Activated T-cell treated with anti-CD3 and anti-CD28 coated beads for 1 hour (primary cell): ENCODE results near the gene MAGI2.
"Not testable (repeated sequence)": the region's sequence is repeated elsewhere in the genome, so short reads cannot be mapped to it uniquely, and the experiment has no call there.

Experiments
- DNase-seq: peaks from one replicate; pipeline ENCODE4 v3.0.0-alpha.2; 2020; ENCODE audit warnings: low read depth

Gene MAGI2

DNA sequence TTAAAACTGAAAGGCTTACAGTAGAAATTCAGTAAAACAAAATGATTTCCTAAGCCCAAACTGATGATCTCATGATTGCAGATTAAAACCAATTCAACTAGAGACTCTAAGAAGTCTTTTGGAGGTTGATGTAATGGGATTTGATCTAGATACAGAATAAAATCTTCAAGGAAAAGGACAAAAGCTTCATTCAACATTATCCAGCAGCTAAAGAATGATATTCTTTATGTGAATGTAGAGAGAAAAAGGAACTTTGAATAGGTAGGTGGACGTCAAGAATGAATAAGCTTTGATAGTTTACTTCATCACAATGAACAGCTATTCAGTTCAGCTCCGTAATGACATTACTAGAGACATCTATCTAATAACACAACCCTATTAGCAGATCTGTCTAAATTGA lies 910.5 kb downstream of the MAGI2 start:
- DNase-seq: no peak

DNA sequence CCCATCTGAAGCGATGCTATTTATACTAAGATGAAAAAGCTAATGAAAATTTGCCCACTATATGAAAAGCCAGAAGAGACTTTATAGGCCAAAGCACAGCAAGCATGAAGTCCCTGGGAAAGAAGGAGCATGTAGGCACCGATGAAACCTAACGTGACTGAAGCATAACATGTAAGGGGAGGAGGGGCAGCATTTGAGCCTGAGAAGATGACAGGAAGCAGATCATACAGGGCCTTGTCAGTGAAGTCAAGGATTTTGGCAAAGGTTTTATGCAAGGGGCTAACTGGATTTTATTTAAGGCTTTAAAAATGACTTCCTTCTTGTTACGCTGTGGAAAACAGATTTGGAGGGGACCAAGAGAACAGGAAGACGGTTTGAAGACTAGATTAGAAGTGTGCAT lies 910.9 kb downstream of the MAGI2 start:
- DNase-seq: no peak

DNA sequence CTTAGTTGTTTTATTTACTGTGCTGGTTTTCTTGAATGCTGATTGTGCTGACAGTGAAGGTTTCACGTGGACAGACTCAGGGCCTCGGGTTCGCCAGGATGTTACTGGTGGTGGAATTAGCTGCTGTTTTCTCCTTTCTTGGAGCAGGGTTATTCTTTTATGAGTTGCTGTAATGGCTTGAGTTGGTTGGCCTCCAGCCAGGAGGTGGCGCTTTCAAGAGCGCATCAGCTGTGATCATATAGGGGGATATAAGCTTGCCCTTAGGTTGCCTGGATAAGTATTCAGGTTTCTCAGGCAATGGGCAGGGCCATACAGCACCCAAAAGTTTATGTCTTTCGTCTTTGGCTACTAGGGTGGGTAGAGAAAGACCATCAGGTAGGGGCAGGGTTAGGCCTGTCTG lies 913.6 kb downstream of the MAGI2 start:
- no peak for DNase-seq

DNA sequence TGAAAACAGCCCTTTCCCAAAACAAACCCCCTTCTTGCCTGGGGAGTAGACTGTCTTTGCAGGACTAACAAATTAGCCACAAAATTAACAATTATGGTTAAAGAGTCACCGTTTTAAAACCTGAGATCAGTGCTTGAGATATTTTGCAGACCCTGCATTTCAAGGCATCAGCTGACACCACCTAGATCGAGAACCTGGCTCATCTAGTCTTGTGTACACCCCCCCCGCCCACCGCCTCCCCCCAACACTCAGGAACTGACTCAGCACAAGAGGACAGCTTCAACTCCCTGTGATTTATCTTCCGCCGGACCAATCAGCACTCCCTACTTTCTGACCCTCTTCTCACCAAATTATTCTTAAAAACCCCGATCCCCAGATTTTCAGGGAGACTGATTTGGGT lies 917.8 kb downstream of the MAGI2 start:
- DNase-seq: no peak

DNA sequence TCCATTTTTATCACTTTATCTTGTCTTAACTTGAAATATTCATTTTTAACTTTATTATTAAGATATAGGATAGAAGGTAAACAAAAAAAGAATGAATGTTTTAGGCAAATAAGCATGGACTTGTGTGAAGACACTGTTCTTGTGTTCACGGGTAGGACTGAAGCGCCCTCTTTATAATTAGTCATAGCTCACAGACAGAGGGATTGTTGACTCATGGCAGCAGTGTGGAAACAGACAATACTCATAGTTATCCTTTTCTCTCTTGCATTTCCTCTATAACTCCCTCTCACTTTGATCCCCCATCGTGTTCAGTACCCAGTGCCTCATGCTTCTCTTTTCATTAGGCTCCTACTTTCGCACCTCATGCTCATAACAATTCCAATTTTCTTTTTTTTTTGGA lies 923.1 kb downstream of the MAGI2 start:
- DNase-seq: no peak

DNA sequence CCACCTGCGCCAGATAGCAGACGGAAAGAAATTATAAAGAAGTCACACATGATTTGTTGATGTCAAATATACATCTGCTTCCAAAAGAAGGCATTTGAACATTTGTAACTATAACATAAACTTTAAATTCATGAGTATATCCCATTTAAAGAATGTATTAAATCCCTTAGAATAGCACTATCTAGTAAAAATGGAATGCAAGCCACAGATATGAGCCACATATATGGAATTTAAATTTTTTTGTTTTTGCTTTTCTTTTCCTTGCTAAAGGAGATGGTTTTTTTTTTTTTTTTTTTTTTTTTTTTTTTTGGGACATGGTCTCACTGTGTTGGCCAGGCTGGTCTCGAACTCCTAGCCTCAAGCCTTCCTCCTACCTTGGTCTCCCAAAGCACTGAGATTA lies 924.1 kb downstream of the MAGI2 start:
- DNase-seq: no peak

DNA sequence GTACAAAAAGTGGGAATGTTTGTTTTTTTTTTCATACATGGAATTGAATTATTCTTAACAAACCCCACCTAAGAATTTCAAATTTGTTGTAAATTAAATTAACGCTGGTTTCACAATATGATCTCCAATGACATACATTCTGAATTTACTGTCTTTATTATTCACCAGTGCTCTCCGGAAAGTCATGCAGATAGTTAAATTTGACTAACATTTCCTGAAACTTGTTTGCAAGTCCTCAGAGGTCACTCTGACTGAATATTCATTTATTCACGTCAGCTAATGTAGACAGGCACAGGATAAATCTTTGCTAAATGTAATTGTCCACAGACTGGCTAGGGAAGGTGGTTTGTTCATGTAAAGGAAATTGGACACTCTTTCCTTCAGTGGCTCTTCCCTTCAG lies 924.5 kb downstream of the MAGI2 start:
- DNase-seq: no peak

DNA sequence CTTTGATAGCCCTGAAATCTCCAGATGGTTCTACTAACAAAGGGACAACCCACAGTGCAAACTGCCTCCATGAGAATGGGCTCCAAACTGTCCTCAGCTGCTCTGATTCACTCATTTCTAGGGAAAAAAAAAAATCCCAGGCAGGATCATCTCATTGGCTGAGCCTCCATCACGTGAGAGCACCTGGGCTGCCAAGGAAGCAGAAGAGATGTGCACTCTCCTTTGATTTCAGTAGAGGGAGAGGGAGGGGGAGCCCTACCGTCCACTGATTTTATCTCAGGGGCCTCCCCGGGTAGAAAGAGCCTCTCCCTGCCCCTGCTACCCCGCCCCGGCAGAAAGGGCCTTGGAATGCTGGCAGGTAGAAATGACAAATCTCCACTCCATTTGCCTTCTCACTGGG lies 929.5 kb downstream of the MAGI2 start:
- DNase-seq: no peak

DNA sequence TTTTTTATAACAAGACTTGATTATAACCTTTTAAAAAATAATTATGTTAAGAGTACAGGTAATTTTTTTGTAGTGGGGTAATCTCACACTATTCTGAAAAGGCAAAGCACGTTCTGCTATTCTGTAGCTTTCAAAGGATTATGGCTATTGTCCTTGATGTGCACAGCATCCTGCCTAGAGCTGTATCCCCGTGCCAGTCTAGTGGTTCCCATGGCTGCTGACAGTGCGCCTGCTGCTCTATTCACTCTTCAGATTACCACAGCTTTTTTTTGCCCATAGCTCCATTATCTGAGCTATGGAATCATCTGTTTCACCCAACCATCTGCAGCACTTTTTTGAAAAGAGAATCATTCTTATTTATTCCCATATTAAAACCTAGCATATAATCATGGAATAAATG lies 931.5 kb downstream of the MAGI2 start:
- DNase-seq: no peak

DNA sequence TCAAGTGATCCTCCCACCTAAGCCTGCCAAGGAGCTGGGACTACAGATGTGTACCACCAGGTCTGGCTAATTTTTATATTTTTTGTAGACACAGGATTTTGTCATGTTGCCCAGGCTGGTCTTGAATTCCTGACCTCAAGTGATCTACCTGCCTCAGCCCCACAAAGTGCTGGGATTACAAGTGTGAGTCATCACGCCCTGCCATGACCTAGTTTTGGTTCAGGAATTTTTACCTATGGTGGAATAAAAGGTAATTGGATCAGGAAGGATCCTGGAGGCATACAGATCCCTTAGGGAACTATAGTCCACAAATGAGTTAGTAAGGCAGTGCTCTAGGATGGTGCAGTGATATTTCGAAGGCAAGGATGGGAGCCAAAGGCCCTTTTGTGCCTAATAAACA lies 937.0 kb downstream of the MAGI2 start:
- DNase-seq: no peak

DNA sequence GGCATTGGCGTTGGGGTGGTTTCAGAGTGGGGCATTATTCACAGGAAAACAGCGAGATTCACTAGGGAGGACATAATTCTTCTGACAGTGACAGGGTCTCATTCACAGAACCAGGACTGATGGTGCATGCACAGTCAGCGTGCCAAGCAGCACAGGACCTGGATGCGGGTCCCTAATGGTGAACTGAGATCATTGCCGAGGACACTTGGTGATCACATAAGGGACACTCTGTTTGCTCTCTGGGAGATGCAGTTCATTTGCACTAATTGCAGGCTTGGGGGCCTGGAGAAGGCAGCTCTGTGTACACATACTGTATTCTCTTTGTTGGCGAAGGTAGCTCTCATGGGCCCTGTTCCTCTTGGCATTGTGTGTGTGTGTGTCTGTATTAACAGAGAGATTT lies 938.8 kb downstream of the MAGI2 start:
- DNase-seq: no peak

DNA sequence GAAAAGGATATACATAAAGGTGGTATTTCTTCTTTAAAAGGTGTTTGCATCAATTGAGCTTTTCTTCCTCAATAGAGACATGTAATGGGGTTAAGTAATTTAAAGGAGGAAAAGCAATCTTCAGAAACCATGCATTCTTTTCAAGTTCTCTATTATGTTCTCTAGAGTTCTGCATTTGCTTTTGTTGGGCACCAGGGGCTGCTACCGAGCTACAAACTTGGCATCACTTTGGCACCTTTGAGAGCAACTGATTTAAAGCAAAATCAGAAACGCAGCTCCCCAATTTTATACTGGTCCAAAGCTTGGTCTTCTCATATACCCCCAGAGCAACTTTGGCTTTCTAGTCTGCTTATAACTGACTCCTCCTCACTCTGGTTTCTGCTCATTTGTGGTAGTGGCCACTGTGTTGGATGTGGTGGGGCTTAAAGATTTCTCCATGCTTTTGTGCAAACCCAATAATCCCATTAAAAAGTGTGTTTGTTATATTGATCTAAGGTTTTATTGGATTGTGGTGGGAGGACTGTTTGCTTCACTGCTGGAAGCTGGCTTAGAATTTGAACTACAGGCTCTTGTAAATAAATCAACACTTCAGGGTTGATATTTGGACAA lies 942.8 kb downstream of the MAGI2 start:
- no peak for DNase-seq

DNA sequence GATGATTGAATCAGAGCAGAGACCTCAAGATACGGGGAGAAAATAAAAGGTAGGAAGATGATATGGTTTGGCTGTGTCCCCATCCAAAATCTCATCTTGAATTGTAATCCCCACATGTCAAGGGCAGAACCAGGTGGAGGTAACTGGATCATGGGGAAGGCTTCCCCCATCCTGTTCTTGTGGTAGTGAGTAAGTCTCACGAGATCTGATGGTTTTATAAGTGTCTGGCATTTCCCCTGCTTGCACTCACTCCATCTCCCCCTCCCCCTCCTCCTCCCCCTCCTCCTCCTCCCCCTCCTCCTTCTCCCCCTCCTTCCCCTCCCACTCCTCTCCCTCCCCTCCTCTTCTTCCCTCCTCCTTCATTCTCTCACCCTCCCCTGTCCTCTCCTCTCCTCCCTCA lies 950.2 kb downstream of the MAGI2 start:
- not testable (repeated sequence) for DNase-seq

DNA sequence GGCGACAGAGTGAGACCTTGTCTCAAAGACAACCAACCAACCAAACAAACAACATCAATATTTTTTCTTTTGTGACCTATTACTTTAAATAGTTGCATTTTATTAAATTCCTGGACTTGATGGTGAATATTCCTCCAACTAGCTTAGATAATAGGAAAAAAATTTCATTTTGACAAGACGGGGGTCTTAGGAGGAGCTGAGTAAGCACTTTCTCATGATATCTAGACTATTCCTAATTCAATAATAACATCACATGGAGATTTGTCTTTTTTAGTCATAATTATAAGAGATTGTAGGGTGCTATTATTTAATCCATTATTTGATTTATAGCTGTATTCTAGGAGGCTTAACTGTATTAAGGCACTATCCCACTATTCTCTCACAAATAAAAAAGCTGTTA lies 952.4 kb downstream of the MAGI2 start:
- DNase-seq: no peak

DNA sequence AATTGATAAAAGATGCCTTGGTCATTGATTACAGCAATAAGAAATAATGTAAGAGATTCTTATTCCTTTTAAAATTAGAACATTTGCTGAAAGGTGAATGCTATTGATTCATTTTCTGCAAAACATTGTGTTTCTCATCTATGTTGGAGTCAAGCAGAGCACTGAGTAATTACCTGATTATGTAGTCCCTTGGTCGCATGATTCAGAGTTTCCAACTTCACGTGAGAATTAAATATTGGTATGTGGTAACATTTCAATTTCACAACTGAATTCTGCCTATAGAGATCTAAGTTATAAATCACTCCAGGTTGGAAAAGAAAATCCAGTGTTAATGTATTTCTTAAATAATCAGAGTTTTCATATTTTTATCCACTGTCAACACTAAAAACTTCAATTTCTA lies 953.5 kb downstream of the MAGI2 start:
- DNase-seq: no peak

DNA sequence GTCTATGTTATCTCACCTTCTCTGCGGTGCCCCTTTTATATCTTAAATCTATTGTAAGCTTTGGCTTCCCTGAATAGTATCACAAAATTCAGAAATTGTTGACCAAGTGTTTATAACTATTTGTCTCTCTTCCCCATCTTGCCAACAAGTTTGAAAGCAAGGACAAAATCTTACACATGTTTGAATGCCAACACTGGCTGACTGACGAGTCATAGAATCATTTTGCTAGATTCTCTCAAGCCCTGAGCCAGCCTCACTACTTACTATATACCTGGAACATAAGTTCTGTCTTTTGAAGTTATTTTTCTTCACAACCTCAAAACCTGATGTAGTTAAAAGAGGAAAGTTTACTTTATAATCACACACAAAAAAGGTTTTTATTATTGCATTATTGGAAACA lies 954.2 kb downstream of the MAGI2 start:
- DNase-seq: no peak

DNA sequence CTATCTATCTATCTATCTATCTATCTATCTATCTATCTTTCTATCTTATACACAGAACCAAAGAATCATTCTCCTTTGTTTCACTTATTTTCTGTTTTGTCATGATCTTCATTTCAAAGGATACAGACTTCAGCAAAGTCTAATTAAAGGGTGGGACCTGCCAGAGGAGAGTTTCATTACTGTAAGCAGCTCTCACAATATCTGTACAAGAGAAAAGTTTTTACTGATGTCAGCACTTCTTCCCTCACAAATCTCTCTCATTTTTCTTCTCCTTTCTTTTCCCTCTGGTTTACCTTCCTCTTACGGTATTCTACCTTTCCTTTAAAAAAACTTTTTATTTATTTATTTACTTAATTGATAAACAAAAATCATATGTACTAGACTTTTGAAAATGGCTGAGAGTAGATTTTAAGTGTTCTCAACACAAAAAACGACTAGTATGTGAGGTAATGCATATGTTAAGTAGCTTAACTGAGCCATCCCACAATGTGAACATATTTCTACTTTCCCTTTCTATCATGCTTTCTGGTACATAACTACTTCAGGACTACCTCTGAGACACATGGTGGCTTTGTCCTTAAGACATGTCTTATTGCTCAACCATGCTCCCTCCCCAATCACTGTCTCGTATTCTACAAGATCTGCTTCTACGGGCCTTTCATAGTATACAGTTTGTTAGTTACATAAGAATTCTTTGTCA lies 955.6 kb downstream of the MAGI2 start:
- DNase-seq: no peak

DNA sequence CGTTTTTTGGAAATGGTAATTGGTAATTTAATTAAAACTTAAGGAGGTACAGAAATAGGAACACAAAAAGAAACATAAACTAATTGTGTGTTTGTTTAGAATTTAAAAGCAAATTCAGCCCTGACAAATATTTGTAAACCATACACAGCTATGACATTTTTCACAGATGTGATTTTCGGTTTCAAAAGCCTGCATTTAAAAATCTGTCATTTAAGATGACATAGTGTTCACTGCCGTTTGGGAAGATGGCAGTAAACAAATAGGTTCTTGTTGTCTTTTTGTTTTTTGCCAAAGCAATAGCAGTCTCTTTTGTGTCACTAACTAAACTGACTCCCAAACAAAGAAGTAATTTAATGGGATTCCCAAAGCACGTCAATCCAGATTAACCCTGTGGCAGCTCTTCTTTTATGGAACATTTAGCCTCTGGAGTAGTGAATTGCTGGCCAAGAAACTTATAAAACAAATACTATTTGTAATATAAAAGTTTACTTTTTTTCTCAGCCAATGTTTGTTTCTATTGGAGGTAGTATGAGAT lies 957.3 kb downstream of the MAGI2 start:
- DNase-seq: no peak

DNA sequence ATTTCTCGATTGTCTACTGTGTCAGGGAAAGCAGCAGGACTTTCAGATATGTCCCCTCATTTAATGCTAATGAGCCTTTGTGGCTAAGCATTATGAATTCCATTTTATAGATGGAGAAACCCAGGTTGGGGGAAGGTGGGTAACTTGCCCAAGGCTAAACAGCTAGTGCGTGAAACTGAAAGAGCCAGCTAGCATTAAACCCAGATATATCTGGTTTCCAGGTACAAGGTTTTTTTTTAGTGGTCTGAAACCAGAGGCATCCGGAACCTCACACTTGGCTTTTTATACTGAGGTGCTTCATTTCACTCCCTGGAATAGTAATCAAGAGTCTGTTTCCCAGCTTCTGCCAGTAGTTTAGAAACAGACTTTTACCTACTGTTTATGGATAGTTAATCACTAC lies 960.1 kb downstream of the MAGI2 start:
- no peak for DNase-seq

DNA sequence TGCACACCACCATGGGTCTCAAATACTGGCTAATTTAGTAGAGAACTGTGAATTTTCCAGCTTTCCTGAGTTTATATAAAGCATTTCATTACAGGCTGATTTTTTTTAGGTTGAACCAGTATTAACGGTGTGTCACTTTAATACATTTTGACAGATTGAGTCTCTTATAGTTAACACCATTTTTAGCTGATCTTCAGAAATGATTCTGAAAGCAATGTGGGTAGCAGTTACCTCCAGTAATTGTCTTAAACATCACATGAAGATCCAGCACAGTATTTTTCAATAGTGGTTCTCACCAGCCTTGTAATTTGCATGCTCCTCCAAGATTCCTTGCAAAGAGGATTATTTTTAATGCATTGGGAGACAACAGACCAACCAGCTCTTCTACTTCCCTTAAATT lies 961.3 kb downstream of the MAGI2 start:
- no peak for DNase-seq

DNA sequence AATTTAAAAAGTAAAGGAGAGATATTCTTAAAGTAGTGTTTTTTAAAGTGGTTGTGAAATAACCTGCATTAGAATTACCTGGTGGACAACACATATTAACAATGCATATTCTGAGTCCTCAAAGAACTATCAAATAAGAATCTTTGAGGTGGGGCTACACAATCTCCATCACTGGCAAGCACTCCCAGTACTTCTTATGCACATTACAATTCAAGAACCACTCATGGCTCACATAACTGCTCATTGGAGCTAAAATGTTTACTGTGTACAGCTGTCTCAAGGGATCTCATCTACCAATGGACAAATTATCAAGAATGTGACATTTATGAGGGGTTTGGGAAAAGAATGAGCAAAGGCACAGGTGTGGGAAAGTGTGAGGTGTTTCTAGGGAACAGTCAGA lies 962.9 kb downstream of the MAGI2 start:
- no peak for DNase-seq

DNA sequence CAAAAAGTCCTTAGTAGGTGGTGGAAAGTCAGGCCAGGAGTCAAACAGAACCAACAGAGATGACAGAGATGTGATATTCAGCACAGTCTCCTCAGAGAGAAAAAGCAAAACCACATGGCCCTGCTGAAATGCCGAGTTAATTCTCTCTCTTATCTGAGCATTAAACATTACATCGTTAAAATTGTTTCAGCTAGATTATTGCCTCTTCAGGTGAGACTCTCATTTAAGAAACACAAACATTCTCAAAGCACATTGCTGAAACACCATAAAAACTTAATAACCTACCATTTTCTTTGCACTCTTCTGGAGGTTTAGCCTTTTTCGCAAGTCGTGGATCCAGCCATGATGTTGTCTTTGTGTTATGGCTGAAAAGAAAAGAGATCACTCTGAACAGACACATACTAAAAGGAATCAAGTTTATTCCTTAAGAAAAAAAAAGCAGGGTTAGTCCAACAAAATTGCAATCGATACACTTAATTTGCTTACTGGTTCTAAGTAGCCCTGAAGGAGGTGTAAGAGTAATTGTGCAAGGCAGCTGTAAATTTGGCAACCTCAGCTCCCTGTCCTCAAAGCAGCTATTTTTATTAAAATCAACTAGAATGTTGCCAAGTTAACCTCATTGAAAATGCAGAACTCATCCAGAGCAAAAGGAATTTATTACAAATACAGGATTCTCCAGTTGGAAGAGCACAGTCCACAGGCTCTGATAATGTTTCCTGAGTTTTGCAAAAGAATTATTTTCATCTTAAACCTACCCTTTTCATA lies 963.8 kb downstream of the MAGI2 start:
- no peak for DNase-seq

DNA sequence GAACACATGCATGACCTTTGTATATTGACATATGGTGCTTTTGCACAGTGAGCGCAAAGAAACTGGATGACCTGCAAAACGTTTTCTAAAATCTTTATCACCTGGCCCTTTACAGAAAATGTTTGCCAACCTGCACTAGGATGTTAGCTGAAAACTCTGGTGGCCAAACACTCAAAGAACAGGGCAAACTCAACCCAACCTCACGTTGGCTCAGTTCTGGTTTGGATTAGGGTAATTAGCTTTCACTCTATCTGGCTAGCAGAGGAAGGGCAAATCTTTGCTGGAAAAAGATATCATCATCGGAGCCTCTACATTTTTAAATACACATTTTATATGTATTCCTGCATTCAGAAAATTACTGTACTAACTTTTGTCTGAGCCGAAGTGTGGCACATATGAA lies 966.0 kb downstream of the MAGI2 start:
- no peak for DNase-seq
